Activated CD8-positive, alpha-beta T cell treated with anti-CD3 and anti-CD28 coated beads for 36 hours (primary cell): ENCODE data around the gene HSF4. TPM values are rescaled to one million over a fixed set of nuclear protein-coding genes. Genes with fewer than 3 reads are reported as not detected.

ENCODE experiments used
- ATAC-seq: fragments of 200-7000 bp; cut with Tn5 transposase; one replicate; pipeline ENCODE4 v1.10.0; 2021; ENCODE audit warnings: mild to moderate bottlenecking, moderate library complexity
- CTCF ChIA-PET: fragments of 350-600 bp; sonication (Branson Sonifier 250); formaldehyde crosslinking; loops from one replicate; lab custom pipeline; 2021; ENCODE audit warnings: antibody characterized with exemption; lab: Charles Lee
- POLR2A ChIA-PET: fragments of 350-600 bp; sonication (Branson Sonifier 250); formaldehyde crosslinking; loops from one replicate; lab custom pipeline; 2021; ENCODE audit warnings: antibody characterized with exemption; lab: Charles Lee
- DNase-seq: peaks from one replicate; pipeline ENCODE4 v3.0.0-alpha.2; 2020
- H3K27ac Mint-ChIP-seq: one replicate; pipeline ENCODE4 v1.8.0; 2021; ENCODE audit warnings: mild to moderate bottlenecking, mixed read lengths
- H3K27me3 Mint-ChIP-seq: one replicate; pipeline ENCODE4 v1.8.0; 2021; ENCODE audit warnings: mixed read lengths
- H3K36me3 Mint-ChIP-seq: one replicate; pipeline ENCODE4 v1.8.0; 2021; ENCODE audit warnings: low read depth, mixed read lengths
- H3K4me1 Mint-ChIP-seq: one replicate; pipeline ENCODE4 v1.8.0; 2021; ENCODE audit warnings: low read depth, mixed read lengths
- H3K4me3 Mint-ChIP-seq: one replicate; pipeline ENCODE4 v1.8.0; 2021; ENCODE audit warnings: mild to moderate bottlenecking, moderate library complexity, mixed read lengths
- H3K9me3 Mint-ChIP-seq: one replicate; pipeline ENCODE4 v1.8.0; 2021; ENCODE audit warnings: mixed read lengths
- CTCF ChIP-seq: fragments of 200-600 bp; IDR thresholded peaks from one replicate; pipeline ENCODE4 v1.8.0; 2022; ENCODE audit warnings: antibody characterized with exemption, mild to moderate bottlenecking
- intact Hi-C: fragments of 100-400 bp; cut with micrococcal nuclease; formaldehyde crosslinking; loops from one replicate; pipeline ENCODE4 v1.10.0; 2022
- total RNA-seq, 2 experiments: library from RNA; stranded (reverse); gene quantifications; one replicate each; pipeline ENCODE4 v1.2.3, GENCODE V29; 2021

Gene HSF4
- total RNA-seq, 2 experiments from 2014 or later: 56.0 to 73.3 TPM

GRCh38 chr16:67191995-67192681 lies 27.6 kb downstream of the HSF4 start, which contains the start of gene E2F4:
Gene E2F4 (plus strand): TSS chr16:67192155. CDS start chr16:67192228, 73 bp downstream.
- no peak for TF ChIP-seq CTCF
- H3K4me1 Mint-ChIP-seq: peaks cover 45% of the 10 kb centered on the region

DNA sequence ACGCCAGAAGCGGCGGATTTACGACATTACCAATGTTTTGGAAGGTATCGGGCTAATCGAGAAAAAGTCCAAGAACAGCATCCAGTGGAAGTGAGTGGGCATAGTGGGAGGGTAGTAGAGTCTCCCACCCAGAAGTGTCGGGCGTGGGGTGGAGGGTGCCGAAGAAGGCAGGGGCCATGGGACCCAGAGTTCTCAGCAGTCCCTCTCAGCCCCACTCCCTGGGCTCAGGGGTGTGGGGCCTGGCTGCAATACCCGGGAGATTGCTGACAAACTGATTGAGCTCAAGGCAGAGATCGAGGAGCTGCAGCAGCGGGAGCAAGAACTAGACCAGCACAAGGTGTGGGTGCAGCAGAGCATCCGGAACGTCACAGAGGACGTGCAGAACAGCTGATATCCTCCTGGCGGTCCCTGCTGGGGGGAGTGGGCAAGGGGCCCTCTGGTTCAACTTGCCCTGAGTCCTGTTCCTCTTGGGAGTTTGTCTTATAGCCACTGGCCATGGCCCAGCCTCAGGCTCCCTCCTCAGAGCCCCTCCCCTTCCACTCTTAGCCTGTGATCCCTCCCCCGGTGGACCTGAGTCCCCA lies 28.3 kb downstream of the HSF4 start:
- Mint-ChIP-seq H3K4me3 (peak overlapping the region; percentile 93), H3K27me3 (no peaks in the 10 kb centered on the region), H3K36me3 (peaks cover 45% of the 10 kb centered on the region), H3K27ac (peak overlapping the region; percentile 87), H3K9me3 (no peaks in the 10 kb centered on the region), H3K4me1 (peaks cover 45% of the 10 kb centered on the region)
- intact Hi-C loops: loop anchor here (2.0 kb wide), 1 partner anchor 52 kb away; no protein-coding TSS in a partner anchor
- TF ChIP-seq CTCF: no peak
- ATAC-seq: no peak
- CTCF ChIA-PET: interaction anchor here (1.0 to 1.7 kb wide), 7 partner anchors 34 to 240 kb away, joined by 3 to 6 read pairs (median 3); partner anchors contain the start of genes FHOD1 and TMEM208
- POLR2A ChIA-PET: interaction anchor here (0.6 to 2.2 kb wide), 8 partner anchors 16 to 43 kb away, joined by 3 to 9 read pairs (median 4); no protein-coding TSS in a partner anchor
- DNase-seq: no peak

More at GRCh38 chr16:67191995-67192681, 27.6 kb downstream of the HSF4 start, which contains the start of gene E2F4:
- intact Hi-C loops: loop anchor here (2.0 kb wide), 1 partner anchor 53 kb away; no protein-coding TSS in a partner anchor
- Mint-ChIP-seq H3K27me3 (no peaks in the 10 kb centered on the region), H3K27ac (peak within 1 kb of the TSS; percentile 88), H3K9me3 (no peaks in the 10 kb centered on the region), H3K4me3 (peak within 1 kb of the TSS; percentile 93), H3K36me3 (peaks cover 42% of the 10 kb centered on the region)
- POLR2A ChIA-PET: interaction anchor here (0.9 to 2.2 kb wide), 5 partner anchors 15 to 44 kb away, joined by 4 to 9 read pairs (median 5); no protein-coding TSS in a partner anchor
- peak; percentile 91 for DNase-seq
- CTCF ChIA-PET: interaction anchor here (1.0 to 1.7 kb wide), 7 partner anchors 35 to 239 kb away, joined by 3 to 6 read pairs (median 3); partner anchors contain the start of genes FHOD1 and TMEM208
- ATAC-seq: peak; percentile 98

DNA sequence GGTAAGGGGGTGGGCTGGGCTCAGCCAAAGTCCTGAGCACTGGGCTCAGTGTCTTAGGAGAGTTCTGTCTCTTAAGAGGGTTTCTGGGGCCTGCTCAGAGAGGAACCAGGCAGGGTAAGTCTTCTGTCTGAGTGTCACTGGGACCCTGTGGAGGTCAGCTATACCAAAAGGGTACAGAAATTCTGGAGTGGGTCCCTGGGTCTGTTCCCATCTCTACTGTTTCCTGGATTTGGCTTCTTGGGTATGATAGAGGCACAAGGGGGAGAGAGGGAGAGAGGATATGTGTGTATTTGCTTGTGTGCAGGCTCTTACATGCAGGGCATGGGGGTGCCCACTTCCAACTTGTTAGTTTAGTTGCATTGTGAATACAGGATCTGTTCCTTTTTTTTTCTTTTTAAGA lies 29.0 kb downstream of the HSF4 start:
- POLR2A ChIA-PET: interaction anchor here (1.0 to 2.2 kb wide), 8 partner anchors 10 to 50 kb away, joined by 3 to 9 read pairs (median 4); partner anchors contain the start of genes FBXL8 and TRADD
- TF ChIP-seq CTCF: no peak
- H3K27me3 Mint-ChIP-seq: no peaks in the 10 kb centered on the region
- H3K4me1 Mint-ChIP-seq: peaks cover 45% of the 10 kb centered on the region
- H3K9me3 Mint-ChIP-seq: no peaks in the 10 kb centered on the region
- peak overlapping the region; percentile 87 for H3K27ac Mint-ChIP-seq
- intact Hi-C loops: loop anchor here (2.0 kb wide), 1 partner anchor 51 kb away; no protein-coding TSS in a partner anchor
- peak overlapping the region; percentile 93 for H3K4me3 Mint-ChIP-seq
- peaks cover 51% of the 10 kb centered on the region for H3K36me3 Mint-ChIP-seq
- DNase-seq (no peak), ATAC-seq (no peak)
- CTCF ChIA-PET: interaction anchor here (0.5 to 1.7 kb wide), 7 partner anchors 9 to 215 kb away, joined by 3 to 6 read pairs (median 3); partner anchors contain the start of genes FHOD1 and TMEM208

- Mint-ChIP-seq H3K4me3 (peak overlapping the region; percentile 93), H3K9me3 (no peaks in the 10 kb centered on the region), H3K4me1 (peaks cover 45% of the 10 kb centered on the region), H3K36me3 (peaks cover 52% of the 10 kb centered on the region), H3K27ac (peak overlapping the region; percentile 87), H3K27me3 (no peaks in the 10 kb centered on the region)
- ATAC-seq (no peak), DNase-seq (no peak)
- no peak for TF ChIP-seq CTCF
- ChIA-PET CTCF (interaction anchor here (0.5 to 1.1 kb wide), 4 partner anchors 9 to 206 kb away, joined by 3 read pairs; no protein-coding TSS in a partner anchor), POLR2A (interaction anchor here (1.0 to 2.2 kb wide), 8 partner anchors 9 to 49 kb away, joined by 3 to 9 read pairs (median 4); partner anchors contain the start of genes FBXL8 and TRADD)
- intact Hi-C loops: no loop called here
Measured at GRCh38 chr16:67194260-67194659, 29.7 kb downstream of the HSF4 start.
